ENCODE measurements around the gene CCDC192.

GRCh38 chr5:127887282-127887681 lies 184.1 kb downstream of the CCDC192 start:
- TF ChIP-seq, protein P1, sequence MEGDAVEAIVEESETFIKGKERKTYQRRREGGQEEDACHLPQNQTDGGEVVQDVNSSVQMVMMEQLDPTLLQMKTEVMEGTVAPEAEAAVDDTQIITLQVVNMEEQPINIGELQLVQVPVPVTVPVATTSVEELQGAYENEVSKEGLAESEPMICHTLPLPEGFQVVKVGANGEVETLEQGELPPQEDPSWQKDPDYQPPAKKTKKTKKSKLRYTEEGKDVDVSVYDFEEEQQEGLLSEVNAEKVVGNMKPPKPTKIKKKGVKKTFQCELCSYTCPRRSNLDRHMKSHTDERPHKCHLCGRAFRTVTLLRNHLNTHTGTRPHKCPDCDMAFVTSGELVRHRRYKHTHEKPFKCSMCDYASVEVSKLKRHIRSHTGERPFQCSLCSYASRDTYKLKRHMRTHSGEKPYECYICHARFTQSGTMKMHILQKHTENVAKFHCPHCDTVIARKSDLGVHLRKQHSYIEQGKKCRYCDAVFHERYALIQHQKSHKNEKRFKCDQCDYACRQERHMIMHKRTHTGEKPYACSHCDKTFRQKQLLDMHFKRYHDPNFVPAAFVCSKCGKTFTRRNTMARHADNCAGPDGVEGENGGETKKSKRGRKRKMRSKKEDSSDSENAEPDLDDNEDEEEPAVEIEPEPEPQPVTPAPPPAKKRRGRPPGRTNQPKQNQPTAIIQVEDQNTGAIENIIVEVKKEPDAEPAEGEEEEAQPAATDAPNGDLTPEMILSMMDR (conservative IDR thresholded peaks at IDR 0.05): no peak
- no peak for TF ChIP-seq ZFX (IDR thresholded peaks at IDR 0.05)
